Stimulated activated CD4-positive, alpha-beta T cell treated with anti-CD3 and anti-CD28 coated beads, Interleukin-12 subunit alpha, Interleukin-12 subunit beta, amount 100 ng/mL, for 24 hours (primary cell): ENCODE results near the gene NUDT14.

Experiments
- DNase-seq, 2 experiments: peaks; one replicate each; pipeline ENCODE4 v3.0.0-alpha.2; 2020; ENCODE audit warnings: low read depth in 2 of 2

The NUDT14 gene

DNA sequence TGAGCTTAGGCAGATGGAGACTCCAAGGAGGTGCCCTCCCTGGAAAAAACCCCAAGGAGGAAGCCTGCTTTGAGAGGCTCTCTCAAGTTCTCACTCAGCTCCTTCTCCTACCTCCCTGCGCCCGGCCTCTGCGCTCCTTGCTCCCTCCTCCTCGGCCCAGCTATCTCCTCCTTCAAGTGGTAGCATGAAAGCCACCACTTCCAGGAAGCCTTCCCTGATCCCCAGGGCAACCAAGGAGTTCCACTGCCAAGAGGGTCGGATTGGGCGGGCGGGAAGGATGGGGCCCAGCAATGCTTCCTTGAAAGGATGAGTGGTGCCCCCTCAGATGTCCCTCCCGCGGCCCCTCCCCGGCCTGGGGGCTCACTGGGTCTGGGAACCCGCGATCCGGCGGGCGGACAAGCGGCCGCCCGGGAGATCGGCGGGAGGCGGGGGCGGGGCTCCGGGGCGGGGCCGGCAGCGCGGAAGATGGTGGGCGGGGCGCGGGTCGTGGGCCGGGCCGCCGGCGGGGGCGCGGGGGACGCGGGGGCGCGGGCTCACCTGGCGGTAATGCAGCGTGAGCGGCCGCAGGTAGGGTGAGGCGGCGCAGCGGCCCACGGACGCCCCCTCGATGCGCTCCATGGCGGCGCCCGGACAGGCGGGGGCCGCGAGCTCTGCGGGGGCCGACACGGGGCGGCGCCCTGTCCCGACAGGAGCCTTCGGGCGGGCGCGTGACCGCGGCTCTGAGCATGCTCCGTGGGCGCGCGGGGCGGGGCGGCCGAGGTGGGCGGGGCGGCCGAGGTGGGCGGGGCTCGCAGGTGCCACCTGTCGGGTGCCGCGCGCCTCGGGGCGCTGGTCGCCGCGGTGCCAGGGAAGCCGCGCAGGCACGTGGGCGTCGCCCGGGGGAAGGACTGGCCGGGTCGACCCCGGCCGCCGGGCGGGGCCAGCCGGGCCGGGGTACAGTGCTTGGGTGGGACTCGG is at the start of gene NUDT14:
TSS of gene NUDT14 (minus strand) at position 721 of the 957 bp plus-strand sequence. CDS start at position 618, 103 bp downstream.
- peak; percentile 70 to 76 for DNase-seq

- DNase-seq, result no peak
Measured at GRCh38 chr14:105229099-105229655, 48.1 kb upstream of the NUDT14 start.

DNA sequence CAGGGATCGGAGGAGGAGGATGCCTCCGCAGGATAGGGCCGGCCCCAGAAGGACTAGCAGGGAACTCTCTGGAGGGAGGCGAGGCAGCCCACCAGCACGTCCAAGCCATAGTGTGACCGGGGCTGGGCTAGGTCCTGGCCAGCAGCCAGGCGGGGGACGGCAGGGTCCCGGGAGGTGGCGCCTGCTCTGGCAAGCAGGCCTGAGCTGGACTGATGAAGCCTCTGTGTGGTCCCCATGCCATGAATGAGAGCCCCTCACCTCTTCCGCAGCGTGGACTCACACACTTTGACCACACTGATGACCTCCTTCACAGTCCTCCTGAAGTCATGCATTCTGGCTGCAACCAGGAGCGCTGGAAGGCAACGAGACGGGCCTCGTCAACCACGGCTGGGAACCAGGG is 47.5 kb upstream of the NUDT14 start:
- DNase-seq, result no peak

DNA sequence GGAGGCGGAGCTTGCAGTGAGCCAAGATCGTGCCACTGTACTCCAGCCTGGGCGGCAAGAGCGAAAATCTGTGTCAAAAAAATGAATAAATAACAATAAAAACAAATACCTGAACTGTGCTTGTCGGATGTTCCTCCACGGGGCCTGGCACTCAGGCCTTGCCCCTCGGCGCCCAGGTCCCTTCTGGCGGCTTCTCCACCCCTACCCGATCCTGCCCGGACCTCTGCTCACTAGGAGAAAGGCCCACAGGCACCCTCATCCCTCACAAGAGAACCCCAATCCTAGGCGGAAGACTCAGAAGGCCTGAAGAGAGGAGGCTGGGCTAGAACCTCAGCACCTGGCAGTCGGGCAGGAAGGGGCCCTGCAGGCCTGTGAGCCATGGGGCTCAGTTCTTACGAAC is 46.2 kb upstream of the NUDT14 start:
- DNase-seq, result no peak

GRCh38 chr14:105226198-105226597 is 45.1 kb upstream of the NUDT14 start:
- no peak for DNase-seq

DNA sequence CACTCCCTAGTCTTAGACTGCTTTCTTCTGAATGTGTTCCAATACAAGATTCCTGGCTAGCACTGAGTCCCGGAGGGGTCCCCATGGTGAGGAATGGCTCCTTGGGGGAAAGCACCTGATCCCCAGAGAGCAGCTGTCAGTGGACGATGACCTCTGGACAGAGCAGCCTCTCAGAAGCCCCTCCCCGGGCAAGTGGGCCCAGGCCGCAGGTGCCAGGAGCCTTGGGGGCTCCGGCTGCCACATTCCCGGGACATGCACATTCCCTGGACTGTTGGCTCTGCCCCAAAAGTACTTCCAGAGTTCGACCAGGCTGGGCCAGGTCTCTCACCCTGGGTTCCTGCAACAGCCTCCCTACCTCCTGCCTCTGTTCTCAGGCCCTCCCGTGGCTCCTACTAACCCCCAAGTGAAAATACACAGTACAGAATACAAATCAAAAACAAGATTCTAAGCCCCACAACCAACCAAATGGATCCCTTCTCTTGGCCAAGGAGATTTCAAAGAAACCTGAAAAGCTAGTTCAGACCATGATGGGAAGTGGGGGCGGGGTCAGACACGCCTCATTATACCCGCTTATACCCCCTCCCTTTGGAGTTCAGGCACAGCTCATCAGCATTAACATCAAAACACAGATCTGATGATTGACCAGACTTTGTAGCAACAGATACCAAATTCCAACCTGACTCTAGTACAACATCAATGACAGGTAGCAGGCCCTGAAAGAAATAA is 43.9 kb upstream of the NUDT14 start:
- no peak for DNase-seq

- no peak for DNase-seq
Measured at GRCh38 chr14:105223770-105224544, 42.8 kb upstream of the NUDT14 start.

GRCh38 chr14:105223260-105223659 is 42.1 kb upstream of the NUDT14 start:
- no peak for DNase-seq

DNA sequence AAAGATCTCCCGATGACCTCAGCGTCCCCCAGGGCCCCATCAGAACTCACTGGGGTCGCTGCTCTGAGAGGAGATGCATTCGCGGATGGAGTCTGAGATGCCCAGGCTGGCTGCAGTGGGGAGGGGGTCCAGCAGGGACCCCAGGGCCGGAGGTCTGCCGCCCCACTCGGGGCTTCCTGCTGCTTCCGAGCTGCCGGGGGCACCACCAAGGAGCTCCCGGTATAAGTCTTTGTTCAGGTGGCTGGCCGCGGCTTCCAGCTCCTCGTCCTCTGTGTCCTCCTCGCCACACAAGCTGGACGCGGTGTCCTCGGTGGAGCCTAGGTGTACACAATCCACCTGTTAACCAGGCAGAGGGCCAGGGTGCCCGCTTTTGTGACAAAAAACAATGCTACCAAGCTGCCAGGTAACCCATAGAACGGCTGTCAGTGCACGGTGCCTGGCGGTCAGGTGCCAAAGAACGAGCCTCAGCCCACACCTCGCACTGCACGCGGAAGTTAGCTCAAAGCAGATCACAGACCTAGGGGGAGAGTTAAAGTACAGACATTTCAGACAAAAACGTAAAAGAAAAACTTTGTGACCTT is 40.6 kb upstream of the NUDT14 start:
- no peak for DNase-seq

- no peak for DNase-seq
Measured at GRCh38 chr14:105220699-105221597, 39.8 kb upstream of the NUDT14 start.

GRCh38 chr14:105219753-105220152 is 38.6 kb upstream of the NUDT14 start:
- no peak for DNase-seq

DNA sequence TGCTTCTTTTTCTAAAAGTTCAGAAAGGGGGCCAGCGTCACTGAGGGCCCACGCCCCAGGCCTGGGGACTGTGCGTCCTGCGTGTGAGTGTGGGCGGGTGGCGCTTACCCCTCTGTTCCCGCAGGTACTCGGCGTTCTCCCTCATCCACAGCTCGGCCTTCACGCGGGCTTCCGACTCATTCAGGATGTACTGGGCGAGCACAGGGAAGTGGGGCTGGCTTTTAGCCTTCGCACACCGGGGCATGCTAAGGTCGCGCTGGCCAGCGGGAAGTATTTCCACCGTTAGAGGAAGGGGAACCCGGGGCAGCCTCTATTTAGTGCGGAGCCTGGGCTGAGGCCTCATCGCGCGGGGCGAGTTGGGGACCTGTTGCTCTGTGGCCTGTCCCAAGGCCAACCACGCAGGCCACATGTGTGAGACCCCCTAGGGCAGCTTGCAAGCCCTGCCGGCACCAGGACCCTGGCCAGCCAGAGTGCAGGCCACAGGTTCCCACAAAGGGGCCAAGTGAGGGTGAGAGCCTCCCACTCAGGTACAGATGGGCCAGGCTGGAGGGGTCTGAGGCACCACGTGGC is 38.0 kb upstream of the NUDT14 start:
- DNase-seq, result no peak

- DNase-seq, result no peak
Measured at GRCh38 chr14:105218611-105219010, 37.5 kb upstream of the NUDT14 start.

DNA sequence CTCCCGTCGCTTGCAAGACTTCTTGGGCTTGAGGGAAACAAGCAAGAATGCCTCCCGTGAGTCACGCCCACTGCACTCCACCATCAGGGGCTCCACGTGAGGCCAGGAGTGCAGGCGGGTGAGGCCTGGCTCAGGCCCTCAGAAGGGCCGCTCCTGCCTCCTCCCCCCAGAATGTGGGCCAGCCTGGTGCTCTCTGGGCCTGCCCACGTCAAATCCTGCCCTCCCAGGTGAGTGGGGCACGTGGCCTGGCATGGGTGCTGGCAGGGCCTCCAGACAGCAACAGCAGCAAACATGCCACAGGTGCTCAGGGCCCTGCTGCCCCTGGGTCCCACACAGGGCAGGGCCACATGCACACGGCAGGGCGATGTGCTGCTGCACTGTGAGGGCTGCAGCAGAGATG is 36.7 kb upstream of the NUDT14 start:
- no peak for DNase-seq

DNA sequence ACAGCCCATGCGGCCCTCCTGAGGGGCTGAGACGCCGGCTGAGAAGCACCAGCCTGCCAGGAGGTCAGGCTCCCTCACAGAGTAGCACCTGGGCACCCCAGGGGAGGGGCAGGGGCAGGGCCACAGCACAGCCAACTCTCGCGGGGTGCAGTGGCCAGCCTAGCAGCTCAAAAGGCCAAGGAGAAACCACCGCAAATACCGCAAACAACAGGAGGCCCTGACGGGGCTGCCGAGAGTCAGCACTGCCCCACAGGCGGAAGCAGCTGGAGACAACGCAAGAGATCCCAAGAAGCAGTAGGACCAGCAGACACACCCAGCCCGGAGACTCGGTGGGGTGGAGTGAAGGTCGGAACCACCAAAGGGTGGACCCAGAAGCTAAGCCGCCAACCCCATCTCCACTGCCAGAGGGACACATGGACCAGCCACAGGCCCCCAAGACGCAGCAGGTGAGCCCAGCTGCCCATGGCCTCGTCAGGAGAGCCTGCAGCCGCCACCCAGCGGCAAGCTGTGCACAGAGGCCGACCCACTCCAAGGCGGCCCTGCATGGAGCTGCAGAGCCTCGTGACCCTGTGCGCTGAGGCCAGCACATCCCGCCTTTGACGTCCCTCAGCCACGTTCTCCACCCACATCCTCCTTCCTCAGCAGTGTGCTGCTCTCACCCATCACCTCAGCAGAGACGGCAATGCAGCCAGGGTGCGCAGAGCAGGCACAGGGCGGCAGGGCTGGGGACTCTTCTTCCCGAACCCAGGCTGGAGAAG is 35.6 kb upstream of the NUDT14 start:
- no peak for DNase-seq

DNA sequence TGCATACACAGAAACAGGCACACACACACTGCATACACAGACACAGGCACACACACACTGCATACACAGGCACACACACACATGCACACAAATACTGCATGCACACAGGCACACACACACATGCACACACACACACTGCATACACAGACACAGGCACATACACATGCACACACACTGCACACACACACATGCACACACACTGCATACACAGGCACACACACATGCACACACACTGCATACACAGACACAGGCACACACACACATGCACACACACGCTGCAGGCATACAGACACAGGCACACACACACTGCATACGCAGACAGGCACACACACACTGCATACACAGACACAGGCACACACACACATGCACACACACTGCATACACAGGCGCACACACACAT is 34.5 kb upstream of the NUDT14 start:
- no peak for DNase-seq

- no peak for DNase-seq
Measured at GRCh38 chr14:105214324-105214915, 33.3 kb upstream of the NUDT14 start.

GRCh38 chr14:105213361-105213760 is 32.2 kb upstream of the NUDT14 start:
- DNase-seq, result no peak
